Panc1 (cell line): ENCODE data around the gene OR13D1.

Experiments
- POLR2AphosphoS5 ChIP-seq: IDR thresholded peaks from 2 replicates; pipeline ENCODE4 v1.6.1; 2012; ENCODE audit warnings: mild to moderate bottlenecking, low read depth, low read length, moderate library complexity
- REST ChIP-seq, 2 experiments: IDR thresholded peaks; 2 replicates each; pipeline ENCODE4 v1.6.1; 2011 to 2012; ENCODE audit warnings: low read depth in 2 of 2, control low read depth in 1 of 2, low read length in 1 of 2, mild to moderate bottlenecking in 1 of 2, moderate library complexity in 1 of 2; ENCODE audit not compliant: insufficient read depth in 1 of 2
- SIN3A ChIP-seq: IDR thresholded peaks from 2 replicates; pipeline ENCODE4 v1.6.1; 2012; ENCODE audit warnings: low read depth, mild to moderate bottlenecking, low read length, moderate library complexity, borderline replicate concordance; ENCODE audit not compliant: insufficient read depth
- TF ChIP-seq, protein P1 (sequence below): fragments of 450-650 bp; IDR thresholded peaks from 2 replicates; pipeline ENCODE4 v1.5.1; 2017; ENCODE audit warnings: mild to moderate bottlenecking

DNA sequence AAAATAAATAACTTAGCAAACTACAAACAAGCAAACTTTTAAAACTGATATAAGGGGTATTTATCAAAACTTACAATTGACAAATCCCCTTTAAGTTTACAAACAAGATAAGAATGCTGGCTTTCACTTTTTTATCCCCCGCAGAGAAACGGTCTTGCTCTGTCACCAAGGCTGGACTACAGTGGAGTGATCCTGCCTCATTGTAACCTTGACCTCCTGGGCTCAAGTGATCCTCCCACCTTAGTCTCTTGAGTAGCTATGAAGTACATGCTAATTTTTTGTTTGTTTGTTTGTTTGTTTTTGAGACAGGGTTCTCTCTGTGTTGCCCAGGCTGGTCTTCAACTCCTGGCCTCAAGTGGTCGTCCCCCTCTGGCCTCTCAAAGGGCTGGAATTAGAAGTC, 44.1 kb downstream of the OR13D1 start:
- TF ChIP-seq, protein P1, sequence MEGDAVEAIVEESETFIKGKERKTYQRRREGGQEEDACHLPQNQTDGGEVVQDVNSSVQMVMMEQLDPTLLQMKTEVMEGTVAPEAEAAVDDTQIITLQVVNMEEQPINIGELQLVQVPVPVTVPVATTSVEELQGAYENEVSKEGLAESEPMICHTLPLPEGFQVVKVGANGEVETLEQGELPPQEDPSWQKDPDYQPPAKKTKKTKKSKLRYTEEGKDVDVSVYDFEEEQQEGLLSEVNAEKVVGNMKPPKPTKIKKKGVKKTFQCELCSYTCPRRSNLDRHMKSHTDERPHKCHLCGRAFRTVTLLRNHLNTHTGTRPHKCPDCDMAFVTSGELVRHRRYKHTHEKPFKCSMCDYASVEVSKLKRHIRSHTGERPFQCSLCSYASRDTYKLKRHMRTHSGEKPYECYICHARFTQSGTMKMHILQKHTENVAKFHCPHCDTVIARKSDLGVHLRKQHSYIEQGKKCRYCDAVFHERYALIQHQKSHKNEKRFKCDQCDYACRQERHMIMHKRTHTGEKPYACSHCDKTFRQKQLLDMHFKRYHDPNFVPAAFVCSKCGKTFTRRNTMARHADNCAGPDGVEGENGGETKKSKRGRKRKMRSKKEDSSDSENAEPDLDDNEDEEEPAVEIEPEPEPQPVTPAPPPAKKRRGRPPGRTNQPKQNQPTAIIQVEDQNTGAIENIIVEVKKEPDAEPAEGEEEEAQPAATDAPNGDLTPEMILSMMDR: no peak
- TF ChIP-seq POLR2AphosphoS5: no peak
- TF ChIP-seq REST (IDR thresholded peaks at IDR 0.05; ENCODE audit: insufficient read depth in 1 of 2, low read depth in 2 of 2, low read length in 1 of 2): no peak
- no peak for TF ChIP-seq SIN3A
